22Rv1 (cell line): ENCODE measurements around the gene SLC39A6.

Experiments used
- ZFX ChIP-seq: fragments of 450-650 bp; IDR thresholded peaks from 2 replicates; pipeline ENCODE4 v1.6.1; 2017; ENCODE audit warnings: antibody characterized with exemption, borderline replicate concordance
- TF ChIP-seq, protein P1 (sequence below): fragments of 450-650 bp; IDR thresholded peaks from 2 replicates; pipeline ENCODE4 v1.5.1; 2017; ENCODE audit warnings: mild to moderate bottlenecking

DNA sequence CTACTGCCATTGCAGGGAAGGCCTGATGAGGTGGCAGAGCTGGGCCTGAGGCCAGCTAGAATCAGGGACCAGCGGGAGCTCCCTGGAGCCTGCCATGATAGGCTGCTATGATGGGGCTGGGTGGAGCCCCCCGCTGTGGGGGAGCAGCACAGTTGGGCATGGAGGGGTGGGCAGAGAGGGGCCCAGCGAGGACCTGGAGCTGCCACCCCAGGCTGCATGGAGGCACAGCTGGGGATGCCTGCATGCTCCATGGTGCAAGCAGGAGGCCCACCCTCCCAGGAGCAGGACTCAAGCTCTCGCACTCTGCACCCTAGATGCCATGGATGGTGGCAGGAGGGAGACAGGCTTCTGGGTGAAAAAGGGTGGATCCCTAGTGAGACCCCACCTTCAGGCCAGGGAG, 43.9 kb downstream of the SLC39A6 start:
- TF ChIP-seq, protein P1, sequence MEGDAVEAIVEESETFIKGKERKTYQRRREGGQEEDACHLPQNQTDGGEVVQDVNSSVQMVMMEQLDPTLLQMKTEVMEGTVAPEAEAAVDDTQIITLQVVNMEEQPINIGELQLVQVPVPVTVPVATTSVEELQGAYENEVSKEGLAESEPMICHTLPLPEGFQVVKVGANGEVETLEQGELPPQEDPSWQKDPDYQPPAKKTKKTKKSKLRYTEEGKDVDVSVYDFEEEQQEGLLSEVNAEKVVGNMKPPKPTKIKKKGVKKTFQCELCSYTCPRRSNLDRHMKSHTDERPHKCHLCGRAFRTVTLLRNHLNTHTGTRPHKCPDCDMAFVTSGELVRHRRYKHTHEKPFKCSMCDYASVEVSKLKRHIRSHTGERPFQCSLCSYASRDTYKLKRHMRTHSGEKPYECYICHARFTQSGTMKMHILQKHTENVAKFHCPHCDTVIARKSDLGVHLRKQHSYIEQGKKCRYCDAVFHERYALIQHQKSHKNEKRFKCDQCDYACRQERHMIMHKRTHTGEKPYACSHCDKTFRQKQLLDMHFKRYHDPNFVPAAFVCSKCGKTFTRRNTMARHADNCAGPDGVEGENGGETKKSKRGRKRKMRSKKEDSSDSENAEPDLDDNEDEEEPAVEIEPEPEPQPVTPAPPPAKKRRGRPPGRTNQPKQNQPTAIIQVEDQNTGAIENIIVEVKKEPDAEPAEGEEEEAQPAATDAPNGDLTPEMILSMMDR: no peak
- no peak for TF ChIP-seq ZFX
